ENCODE data around the gene TTC6. TPM values are rescaled to one million over a fixed set of nuclear protein-coding genes. Genes with fewer than 3 reads are reported as not detected.

TTC6 gene
- polyA plus RNA-seq, 3 donors, result not detected

- H3K9me3 Mint-ChIP-seq, result peaks cover 2 to 45% (median 18%) of the 10 kb centered on the region in 7 donors
- H3K27me3 Mint-ChIP-seq (ENCODE audit: low read depth in 3 of 3), result peaks cover 74 to 84% (median 75%) of the 10 kb centered on the region in 3 donors
- peaks cover 12 to 44% of the 10 kb centered on the region in 2 donors for H3K9me3 ChIP-seq (replicated peaks in 1 of 2; ENCODE audit: control insufficient read depth in 1 of 2, insufficient read depth in 1 of 2, low read length in 2 of 2)
- DNase-seq, result no peak
- peak overlapping the region in 1 of 2 donors; percentile 59 for H3K4me3 Mint-ChIP-seq
- no peaks in the 10 kb centered on the region for H4K20me1 ChIP-seq (ENCODE audit: insufficient read depth, low read length)
- H3K9ac ChIP-seq (ENCODE audit: insufficient read depth, low read length, poor library complexity, severe bottlenecking), result no peak overlapping the region
- H3K36me3 Mint-ChIP-seq, result peaks cover 0 to 1% of the 10 kb centered on the region in 2 donors
- H3K27ac ChIP-seq (ENCODE audit: low read depth in 1 of 2, low read length in 2 of 2), result no peak overlapping the region
- H3K4me1 Mint-ChIP-seq, result no peaks in the 10 kb centered on the region
- no peak overlapping the region for H3K4me3 ChIP-seq (replicated peaks in 1 of 3; ENCODE audit: low read depth in 2 of 3, low read length in 3 of 3)
- no peaks in the 10 kb centered on the region for H3K4me1 ChIP-seq (ENCODE audit: control insufficient read depth in 1 of 2, insufficient read depth in 2 of 2, low read length in 2 of 2)
- H3K27ac Mint-ChIP-seq, result no peak overlapping the region
- TF ChIP-seq CTCF (IDR thresholded peaks at IDR 0.05), result no peak
- H3K27me3 ChIP-seq (ENCODE audit: control insufficient read depth in 2 of 2, insufficient read depth in 2 of 2, low read length in 2 of 2), result peaks cover 74 to 96% of the 10 kb centered on the region in 2 donors
- no peak overlapping the region for H3K4me2 ChIP-seq (replicated peaks; ENCODE audit: extremely low read depth, low read length, poor library complexity, severe bottlenecking)
- H3K79me2 ChIP-seq (ENCODE audit: insufficient read depth, low read length), result no peaks in the 10 kb centered on the region
- intact Hi-C loops (cut with micrococcal nuclease), result no loop called here
- no peaks in the 10 kb centered on the region for H3K36me3 ChIP-seq (replicated peaks in 1 of 2; ENCODE audit: control insufficient read depth in 1 of 2, insufficient read depth in 2 of 2, low read length in 2 of 2)
- 15% methylated on average over 22 of the region's 23 CpGs for WGBS (ENCODE audit: insufficient coverage)
- no peak overlapping the region for H2AFZ ChIP-seq (ENCODE audit: insufficient read depth, low read depth, low read length, poor library complexity, severe bottlenecking)
Observed at GRCh38 chr14:37585101-37585511, 10.3 kb upstream of the TTC6 start.

GRCh38 chr14:37585971-37586796 lies 9.2 kb upstream of the TTC6 start:
- Histone ChIP-seq H3K27me3 (ENCODE audit: control insufficient read depth in 2 of 2, insufficient read depth in 2 of 2, low read length in 2 of 2) (peaks cover 81 to 97% of the 10 kb centered on the region in 2 donors), H4K20me1 (ENCODE audit: insufficient read depth, low read length) (no peaks in the 10 kb centered on the region), H3K4me1 (ENCODE audit: control insufficient read depth in 1 of 2, insufficient read depth in 2 of 2, low read length in 2 of 2) (no peaks in the 10 kb centered on the region), H3K27ac (ENCODE audit: low read depth in 1 of 2, low read length in 2 of 2) (no peak overlapping the region), H3K36me3 (replicated peaks in 1 of 2; ENCODE audit: control insufficient read depth in 1 of 2, insufficient read depth in 2 of 2, low read length in 2 of 2) (no peaks in the 10 kb centered on the region), H3K79me2 (ENCODE audit: insufficient read depth, low read length) (no peaks in the 10 kb centered on the region), H3K9ac (ENCODE audit: insufficient read depth, low read length, poor library complexity, severe bottlenecking) (no peak overlapping the region), H3K9me3 (replicated peaks in 1 of 2; ENCODE audit: control insufficient read depth in 1 of 2, insufficient read depth in 1 of 2, low read length in 2 of 2) (peaks cover 12 to 53% of the 10 kb centered on the region in 2 donors), H2AFZ (ENCODE audit: insufficient read depth, low read depth, low read length, poor library complexity, severe bottlenecking) (no peak overlapping the region), H3K4me2 (replicated peaks; ENCODE audit: extremely low read depth, low read length, poor library complexity, severe bottlenecking) (no peak overlapping the region), H3K4me3 (replicated peaks in 1 of 3; ENCODE audit: low read depth in 2 of 3, low read length in 3 of 3) (no peak overlapping the region)
- H3K9me3 Mint-ChIP-seq, result peaks cover 2 to 50% (median 23%) of the 10 kb centered on the region in 7 donors
- WGBS (ENCODE audit: insufficient coverage), result 8% methylated on average over 2 of the region's 10 CpGs
- H3K4me3 Mint-ChIP-seq, result peak overlapping the region in 1 of 2 donors; percentile 68
- intact Hi-C loops (cut with micrococcal nuclease), result no loop called here
- H3K36me3 Mint-ChIP-seq, result peaks cover 0 to 1% of the 10 kb centered on the region in 2 donors
- DNase-seq, result no peak
- H3K4me1 Mint-ChIP-seq, result no peaks in the 10 kb centered on the region
- H3K27ac Mint-ChIP-seq, result no peak overlapping the region
- no peak for TF ChIP-seq CTCF (IDR thresholded peaks at IDR 0.05)
- H3K27me3 Mint-ChIP-seq (ENCODE audit: low read depth in 3 of 3), result peaks cover 81 to 90% (median 81%) of the 10 kb centered on the region in 3 donors

Measured in CD14-positive monocyte (primary cell).